HEK293 (cell line): ENCODE measurements around the gene EIF3L.
A peak's percentile ranks its signal among the peaks of the same experiment; 100 is the strongest.

ENCODE experiments used
- GLIS2 ChIP-seq: fragments of 450-650 bp; formaldehyde crosslinking; IDR thresholded peaks from 2 replicates; pipeline ENCODE4 v1.5.1; 2016; ENCODE audit warnings: missing biosample characterization, missing genetic modification characterization
- HOXA7 ChIP-seq: sonication (generic); formaldehyde crosslinking; IDR thresholded peaks from 2 replicates; pipeline ENCODE4 v1.8.1; 2022; ENCODE audit warnings: missing genetic modification reagents, borderline replicate concordance
- HOXD13 ChIP-seq: sonication (generic); formaldehyde crosslinking; IDR thresholded peaks from 2 replicates; pipeline ENCODE4 v1.8.0; 2022; ENCODE audit warnings: missing genetic modification reagents, borderline replicate concordance
- IKZF3 ChIP-seq: fragments of 450-650 bp; IDR thresholded peaks from 2 replicates; pipeline ENCODE4 v1.5.0; 2018; ENCODE audit warnings: missing biosample characterization, mild to moderate bottlenecking, missing genetic modification characterization, moderate library complexity
- KLF10 ChIP-seq: fragments of 450-650 bp; IDR thresholded peaks from 2 replicates; pipeline ENCODE4 v1.5.1; 2018; ENCODE audit warnings: missing biosample characterization, mild to moderate bottlenecking, missing genetic modification characterization
- KLF9 ChIP-seq: fragments of 450-650 bp; formaldehyde crosslinking; IDR thresholded peaks from 2 replicates; pipeline ENCODE4 v1.5.1; 2016; ENCODE audit warnings: missing biosample characterization, missing genetic modification characterization, low read depth
- REPIN1 ChIP-seq: fragments of 450-650 bp; formaldehyde crosslinking; IDR thresholded peaks from 2 replicates; pipeline ENCODE4 v1.5.1; 2017; ENCODE audit warnings: missing biosample characterization, missing genetic modification characterization, low read depth
- SETDB1 ChIP-seq: IDR thresholded peaks from one replicate; pipeline ENCODE4 v1.6.1; 2017; ENCODE audit warnings: mild to moderate bottlenecking, low read length, moderate library complexity, mixed read lengths; ENCODE audit not compliant: insufficient read length
- ZBTB20 ChIP-seq: fragments of 450-650 bp; formaldehyde crosslinking; IDR thresholded peaks from 2 replicates; pipeline ENCODE4 v1.5.1; 2016; ENCODE audit warnings: missing biosample characterization, missing genetic modification characterization
- ZBTB8A ChIP-seq: fragments of 450-650 bp; formaldehyde crosslinking; IDR thresholded peaks from 2 replicates; pipeline ENCODE4 v1.5.1; 2016; ENCODE audit warnings: missing biosample characterization, missing genetic modification characterization
- ZEB2 ChIP-seq: fragments of 450-650 bp; formaldehyde crosslinking; IDR thresholded peaks from 2 replicates; pipeline ENCODE4 v1.5.1; 2016; ENCODE audit warnings: missing biosample characterization, missing genetic modification characterization
- ZFP37 ChIP-seq: fragments of 450-650 bp; formaldehyde crosslinking; IDR thresholded peaks from 2 replicates; pipeline ENCODE4 v1.5.1; 2016; ENCODE audit warnings: missing biosample characterization, missing genetic modification characterization
- ZNF132 ChIP-seq: fragments of 450-650 bp; formaldehyde crosslinking; IDR thresholded peaks from 2 replicates; pipeline ENCODE4 v1.5.1; 2017; ENCODE audit warnings: missing biosample characterization, missing genetic modification characterization, borderline replicate concordance
- ZNF155 ChIP-seq: fragments of 450-650 bp; formaldehyde crosslinking; IDR thresholded peaks from 2 replicates; pipeline ENCODE4 v1.5.1; 2016; ENCODE audit warnings: missing biosample characterization, missing genetic modification characterization
- ZNF16 ChIP-seq: fragments of 450-650 bp; formaldehyde crosslinking; IDR thresholded peaks from 2 replicates; pipeline ENCODE4 v1.5.1; 2016; ENCODE audit warnings: low read depth, missing biosample characterization, missing genetic modification characterization
- ZNF350 ChIP-seq: fragments of 450-650 bp; formaldehyde crosslinking; IDR thresholded peaks from 2 replicates; pipeline ENCODE4 v1.5.0; 2017; ENCODE audit warnings: missing biosample characterization, mild to moderate bottlenecking, missing genetic modification characterization
- ZNF354C ChIP-seq: fragments of 450-650 bp; formaldehyde crosslinking; IDR thresholded peaks from 2 replicates; pipeline ENCODE4 v1.5.1; 2016; ENCODE audit warnings: missing biosample characterization, missing genetic modification characterization, low read depth, borderline replicate concordance
- ZNF426 ChIP-seq: fragments of 450-650 bp; formaldehyde crosslinking; IDR thresholded peaks from 2 replicates; pipeline ENCODE4 v1.5.1; 2017; ENCODE audit warnings: missing biosample characterization, missing genetic modification characterization, mild to moderate bottlenecking, inconsistent platforms, moderate library complexity
- ZNF48 ChIP-seq: fragments of 450-650 bp; formaldehyde crosslinking; IDR thresholded peaks from 2 replicates; pipeline ENCODE4 v1.5.1; 2016; ENCODE audit warnings: missing biosample characterization, missing genetic modification characterization
- ZNF510 ChIP-seq: fragments of 450-650 bp; formaldehyde crosslinking; IDR thresholded peaks from 2 replicates; pipeline ENCODE4 v1.5.1; 2018; ENCODE audit warnings: mild to moderate bottlenecking, missing genetic modification characterization, missing biosample characterization; ENCODE audit not compliant: insufficient replicate concordance
- ZNF530 ChIP-seq: fragments of 450-650 bp; formaldehyde crosslinking; IDR thresholded peaks from 2 replicates; pipeline ENCODE4 v1.5.1; 2016; ENCODE audit warnings: low read depth, missing biosample characterization, missing genetic modification characterization
- ZNF558 ChIP-seq: fragments of 450-650 bp; formaldehyde crosslinking; IDR thresholded peaks from 2 replicates; pipeline ENCODE4 v1.5.1; 2016; ENCODE audit warnings: missing biosample characterization, missing genetic modification characterization
- ZNF623 ChIP-seq: fragments of 450-650 bp; formaldehyde crosslinking; IDR thresholded peaks from 2 replicates; pipeline ENCODE4 v1.5.1; 2016; ENCODE audit warnings: missing biosample characterization, missing genetic modification characterization
- ZNF677 ChIP-seq: fragments of 450-650 bp; IDR thresholded peaks from 2 replicates; pipeline ENCODE4 v1.5.0; 2018; ENCODE audit warnings: missing biosample characterization, mild to moderate bottlenecking, missing genetic modification characterization, moderate library complexity
- ZNF777 ChIP-seq: fragments of 450-650 bp; formaldehyde crosslinking; IDR thresholded peaks from 2 replicates; pipeline ENCODE4 v1.5.1; 2017; ENCODE audit warnings: missing biosample characterization, missing genetic modification characterization, borderline replicate concordance
- ZNF791 ChIP-seq: fragments of 450-650 bp; formaldehyde crosslinking; IDR thresholded peaks from 2 replicates; pipeline ENCODE4 v1.5.1; 2016; ENCODE audit warnings: missing biosample characterization, missing genetic modification characterization
- ZSCAN30 ChIP-seq: fragments of 450-650 bp; IDR thresholded peaks from 2 replicates; pipeline ENCODE4 v1.5.1; 2018; ENCODE audit warnings: missing biosample characterization, mild to moderate bottlenecking, missing genetic modification characterization, moderate library complexity
- TF ChIP-seq, protein P1 (sequence below): fragments of 450-650 bp; formaldehyde crosslinking; IDR thresholded peaks from 2 replicates; pipeline ENCODE4 v1.5.1; 2017; ENCODE audit warnings: missing biosample characterization, missing genetic modification characterization
- TF ChIP-seq, protein P2 (sequence below): fragments of 450-650 bp; formaldehyde crosslinking; IDR thresholded peaks from 2 replicates; pipeline ENCODE4 v1.5.1; 2016; ENCODE audit warnings: missing biosample characterization, missing genetic modification characterization
- TF ChIP-seq, protein P3 (sequence below): IDR thresholded peaks from 2 replicates; pipeline ENCODE4 v1.6.1; 2011; ENCODE audit warnings: mild to moderate bottlenecking, low read depth, low read length, borderline replicate concordance
- TF ChIP-seq, protein P4 (sequence below): fragments of 450-650 bp; formaldehyde crosslinking; IDR thresholded peaks from 2 replicates; pipeline ENCODE4 v1.5.1; 2017; ENCODE audit warnings: missing biosample characterization, missing genetic modification characterization
- TF ChIP-seq, protein P5 (sequence below): fragments of 450-650 bp; formaldehyde crosslinking; conservative IDR thresholded peaks from 2 replicates; pipeline ENCODE4 v1.5.1; 2016; ENCODE audit warnings: low read depth, missing biosample characterization, missing genetic modification characterization

The EIF3L gene

DNA sequence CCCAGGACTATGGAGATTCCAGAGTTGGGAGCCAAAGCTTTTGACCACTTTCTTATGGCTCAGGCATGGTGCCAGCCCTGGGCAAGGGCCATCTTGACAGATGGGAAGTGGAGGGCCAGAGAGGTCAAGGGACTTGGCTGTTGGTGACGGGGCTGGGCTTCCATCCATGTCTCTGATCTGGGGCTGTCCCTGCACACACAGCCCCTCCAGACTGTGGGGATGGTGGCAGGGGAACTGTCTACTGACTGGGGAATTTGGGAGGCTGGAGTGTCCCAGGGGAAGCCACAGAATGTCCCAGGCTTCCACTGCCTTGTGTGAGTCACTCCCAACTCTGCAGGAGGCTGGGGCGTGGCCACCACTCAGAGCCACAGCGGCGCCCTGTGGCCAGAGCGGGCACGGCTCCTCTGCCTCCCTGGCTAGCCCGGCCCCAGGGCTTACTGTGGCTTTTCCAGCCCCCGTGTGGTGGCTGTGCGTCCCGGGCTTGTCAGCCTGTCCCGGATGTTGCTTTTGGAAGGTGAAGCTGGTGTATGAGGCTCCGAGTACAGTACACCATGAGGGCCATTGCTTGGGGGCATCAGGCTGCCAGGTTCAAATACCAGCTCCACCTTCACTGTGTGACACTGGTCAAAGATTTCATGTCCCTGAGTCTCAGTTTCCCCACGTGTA, 84.6 kb downstream of the EIF3L start (continued):
- TF ChIP-seq HOXD13 (no peak), KLF10 (tag by site-specific recombination) (peak; percentile 74; the same call in 1 of the 2 replicates), ZNF510 (tag by site-specific recombination) (no peak), ZNF16 (tag by site-specific recombination) (no peak), GLIS2 (peak; percentile 89), ZFP37 (tag by site-specific recombination) (no peak), ZNF677 (tag by site-specific recombination) (no peak), ZNF48 (tag by site-specific recombination) (no peak), ZBTB20 (tag by site-specific recombination) (no peak), ZBTB8A (tag by site-specific recombination) (peak; percentile 86), ZSCAN30 (tag by site-specific recombination) (0 out of 2 replicates have a peak, but pooled peaks have one; percentile 59), ZNF132 (tag by site-specific recombination) (no peak), ZNF558 (tag by site-specific recombination) (peak; percentile 12; the same call in 1 of the 2 replicates), REPIN1 (tag by site-specific recombination) (no peak), HOXA7 (no peak), ZNF350 (no peak), ZNF426 (tag by site-specific recombination) (no peak), ZNF155 (tag by site-specific recombination) (no peak), SETDB1 (no peak), ZNF623 (tag by site-specific recombination) (0 out of 2 replicates have a peak, but pooled peaks have one; percentile 12), ZNF777 (tag by site-specific recombination) (no peak), ZNF791 (tag by site-specific recombination) (no peak), ZEB2 (tag by site-specific recombination) (peak; percentile 92), ZNF530 (tag by site-specific recombination) (no peak), IKZF3 (tag by site-specific recombination) (peak; percentile 98), ZNF354C (tag by site-specific recombination) (no peak), KLF9 (tag by site-specific recombination) (peak; percentile 97)
- TF ChIP-seq, protein P1, sequence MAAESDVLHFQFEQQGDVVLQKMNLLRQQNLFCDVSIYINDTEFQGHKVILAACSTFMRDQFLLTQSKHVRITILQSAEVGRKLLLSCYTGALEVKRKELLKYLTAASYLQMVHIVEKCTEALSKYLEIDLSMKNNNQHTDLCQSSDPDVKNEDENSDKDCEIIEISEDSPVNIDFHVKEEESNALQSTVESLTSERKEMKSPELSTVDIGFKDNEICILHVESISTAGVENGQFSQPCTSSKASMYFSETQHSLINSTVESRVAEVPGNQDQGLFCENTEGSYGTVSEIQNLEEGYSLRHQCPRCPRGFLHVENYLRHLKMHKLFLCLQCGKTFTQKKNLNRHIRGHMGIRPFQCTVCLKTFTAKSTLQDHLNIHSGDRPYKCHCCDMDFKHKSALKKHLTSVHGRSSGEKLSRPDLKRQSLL (tag by site-specific recombination), result no peak
- TF ChIP-seq, protein P2, sequence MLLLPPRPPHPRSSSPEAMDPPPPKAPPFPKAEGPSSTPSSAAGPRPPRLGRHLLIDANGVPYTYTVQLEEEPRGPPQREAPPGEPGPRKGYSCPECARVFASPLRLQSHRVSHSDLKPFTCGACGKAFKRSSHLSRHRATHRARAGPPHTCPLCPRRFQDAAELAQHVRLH (tag by site-specific recombination), result no peak
- TF ChIP-seq, protein P3, sequence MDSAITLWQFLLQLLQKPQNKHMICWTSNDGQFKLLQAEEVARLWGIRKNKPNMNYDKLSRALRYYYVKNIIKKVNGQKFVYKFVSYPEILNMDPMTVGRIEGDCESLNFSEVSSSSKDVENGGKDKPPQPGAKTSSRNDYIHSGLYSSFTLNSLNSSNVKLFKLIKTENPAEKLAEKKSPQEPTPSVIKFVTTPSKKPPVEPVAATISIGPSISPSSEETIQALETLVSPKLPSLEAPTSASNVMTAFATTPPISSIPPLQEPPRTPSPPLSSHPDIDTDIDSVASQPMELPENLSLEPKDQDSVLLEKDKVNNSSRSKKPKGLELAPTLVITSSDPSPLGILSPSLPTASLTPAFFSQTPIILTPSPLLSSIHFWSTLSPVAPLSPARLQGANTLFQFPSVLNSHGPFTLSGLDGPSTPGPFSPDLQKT, result no peak
- TF ChIP-seq, protein P4, sequence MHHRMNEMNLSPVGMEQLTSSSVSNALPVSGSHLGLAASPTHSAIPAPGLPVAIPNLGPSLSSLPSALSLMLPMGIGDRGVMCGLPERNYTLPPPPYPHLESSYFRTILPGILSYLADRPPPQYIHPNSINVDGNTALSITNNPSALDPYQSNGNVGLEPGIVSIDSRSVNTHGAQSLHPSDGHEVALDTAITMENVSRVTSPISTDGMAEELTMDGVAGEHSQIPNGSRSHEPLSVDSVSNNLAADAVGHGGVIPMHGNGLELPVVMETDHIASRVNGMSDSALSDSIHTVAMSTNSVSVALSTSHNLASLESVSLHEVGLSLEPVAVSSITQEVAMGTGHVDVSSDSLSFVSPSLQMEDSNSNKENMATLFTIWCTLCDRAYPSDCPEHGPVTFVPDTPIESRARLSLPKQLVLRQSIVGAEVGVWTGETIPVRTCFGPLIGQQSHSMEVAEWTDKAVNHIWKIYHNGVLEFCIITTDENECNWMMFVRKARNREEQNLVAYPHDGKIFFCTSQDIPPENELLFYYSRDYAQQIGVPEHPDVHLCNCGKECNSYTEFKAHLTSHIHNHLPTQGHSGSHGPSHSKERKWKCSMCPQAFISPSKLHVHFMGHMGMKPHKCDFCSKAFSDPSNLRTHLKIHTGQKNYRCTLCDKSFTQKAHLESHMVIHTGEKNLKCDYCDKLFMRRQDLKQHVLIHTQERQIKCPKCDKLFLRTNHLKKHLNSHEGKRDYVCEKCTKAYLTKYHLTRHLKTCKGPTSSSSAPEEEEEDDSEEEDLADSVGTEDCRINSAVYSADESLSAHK (tag by site-specific recombination), result no peak; the same call in 1 of the 2 replicates
- TF ChIP-seq, protein P5, sequence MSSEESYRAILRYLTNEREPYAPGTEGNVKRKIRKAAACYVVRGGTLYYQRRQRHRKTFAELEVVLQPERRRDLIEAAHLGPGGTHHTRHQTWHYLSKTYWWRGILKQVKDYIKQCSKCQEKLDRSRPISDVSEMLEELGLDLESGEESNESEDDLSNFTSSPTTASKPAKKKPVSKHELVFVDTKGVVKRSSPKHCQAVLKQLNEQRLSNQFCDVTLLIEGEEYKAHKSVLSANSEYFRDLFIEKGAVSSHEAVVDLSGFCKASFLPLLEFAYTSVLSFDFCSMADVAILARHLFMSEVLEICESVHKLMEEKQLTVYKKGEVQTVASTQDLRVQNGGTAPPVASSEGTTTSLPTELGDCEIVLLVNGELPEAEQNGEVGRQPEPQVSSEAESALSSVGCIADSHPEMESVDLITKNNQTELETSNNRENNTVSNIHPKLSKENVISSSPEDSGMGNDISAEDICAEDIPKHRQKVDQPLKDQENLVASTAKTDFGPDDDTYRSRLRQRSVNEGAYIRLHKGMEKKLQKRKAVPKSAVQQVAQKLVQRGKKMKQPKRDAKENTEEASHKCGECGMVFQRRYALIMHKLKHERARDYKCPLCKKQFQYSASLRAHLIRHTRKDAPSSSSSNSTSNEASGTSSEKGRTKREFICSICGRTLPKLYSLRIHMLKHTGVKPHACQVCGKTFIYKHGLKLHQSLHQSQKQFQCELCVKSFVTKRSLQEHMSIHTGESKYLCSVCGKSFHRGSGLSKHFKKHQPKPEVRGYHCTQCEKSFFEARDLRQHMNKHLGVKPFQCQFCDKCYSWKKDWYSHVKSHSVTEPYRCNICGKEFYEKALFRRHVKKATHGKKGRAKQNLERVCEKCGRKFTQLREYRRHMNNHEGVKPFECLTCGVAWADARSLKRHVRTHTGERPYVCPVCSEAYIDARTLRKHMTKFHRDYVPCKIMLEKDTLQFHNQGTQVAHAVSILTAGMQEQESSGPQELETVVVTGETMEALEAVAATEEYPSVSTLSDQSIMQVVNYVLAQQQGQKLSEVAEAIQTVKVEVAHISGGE (tag by site-specific recombination), result no peak
